Measurements from ENCODE around the gene CRACR2B.

The CRACR2B gene

GRCh38 chr11:870127-870413 lies 42.4 kb downstream of the CRACR2B start:
- DNase-seq, result no peak

DNA sequence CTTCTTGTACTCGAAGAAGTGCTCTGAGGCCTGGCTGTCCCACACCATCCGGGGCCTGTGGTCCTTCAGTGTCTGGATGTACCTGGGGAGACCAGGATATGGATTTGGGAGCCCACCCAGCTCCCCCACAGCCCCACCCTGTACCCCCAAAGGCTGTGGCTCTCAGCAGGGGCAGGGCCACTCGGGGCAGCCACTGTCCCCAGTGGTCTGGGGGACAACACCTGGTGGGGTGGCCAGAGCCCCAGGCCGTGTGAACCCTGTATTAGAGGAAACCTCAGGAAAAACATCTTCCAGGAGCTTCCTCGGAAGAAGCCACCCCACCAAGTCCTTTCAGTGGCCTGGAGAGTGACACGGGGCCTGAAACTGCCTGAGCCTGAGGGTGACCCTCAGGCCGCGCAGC lies 42.7 kb downstream of the CRACR2B start:
- DNase-seq, result no peak

- DNase-seq, result no peak
Observed at GRCh38 chr11:871472-871871, 43.8 kb downstream of the CRACR2B start.

GRCh38 chr11:872799-873198 lies 45.1 kb downstream of the CRACR2B start:
- no peak for DNase-seq

- no peak for DNase-seq
Observed at GRCh38 chr11:873706-874105, 46.0 kb downstream of the CRACR2B start.

DNA sequence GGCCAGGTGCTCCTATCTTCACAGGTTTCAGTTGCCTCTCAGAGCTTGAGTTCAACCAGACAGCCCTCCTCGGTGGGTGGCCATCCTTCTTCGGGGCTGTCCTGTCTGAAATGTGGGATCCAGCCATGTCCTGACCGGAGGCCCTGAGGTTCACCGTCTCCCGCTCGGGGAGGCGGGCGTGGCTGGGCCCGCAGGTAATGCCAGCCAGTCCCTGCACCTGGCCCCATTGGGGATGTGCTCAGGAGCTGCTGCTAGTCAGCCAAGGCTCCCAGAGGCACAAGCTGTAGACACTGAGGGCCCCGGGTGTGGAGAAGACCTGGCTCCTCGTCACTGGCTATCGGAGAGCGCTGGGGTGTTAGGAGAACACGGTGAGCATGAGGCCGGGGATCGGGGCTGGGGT lies 47.5 kb downstream of the CRACR2B start:
- DNase-seq, result no peak

DNA sequence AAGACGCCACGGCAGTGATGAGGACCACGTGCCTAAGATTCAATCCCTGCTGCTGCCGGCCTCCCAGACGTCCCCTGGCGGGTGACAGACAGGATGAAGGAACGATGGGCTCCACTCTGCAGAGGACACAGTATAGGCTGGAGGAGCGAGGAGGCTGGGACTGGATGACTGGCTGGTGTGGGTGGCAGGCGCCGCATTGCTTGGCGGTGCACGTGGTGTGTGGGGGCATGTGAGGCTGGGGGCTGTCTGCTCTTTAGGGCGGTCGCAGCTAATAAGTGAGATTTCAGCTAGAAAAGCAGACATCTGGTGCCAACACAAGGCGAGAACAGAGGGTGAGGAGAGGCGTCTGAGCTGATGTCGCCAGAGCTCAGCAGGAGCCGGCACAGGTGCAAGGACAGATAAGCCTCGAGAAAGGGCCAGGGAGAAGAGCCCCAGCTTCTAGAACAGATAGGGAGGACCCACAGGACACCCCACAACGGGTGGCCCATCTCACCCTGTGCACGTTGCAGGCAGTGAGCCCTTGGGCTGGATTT lies 48.1 kb downstream of the CRACR2B start:
- no peak for DNase-seq

DNA sequence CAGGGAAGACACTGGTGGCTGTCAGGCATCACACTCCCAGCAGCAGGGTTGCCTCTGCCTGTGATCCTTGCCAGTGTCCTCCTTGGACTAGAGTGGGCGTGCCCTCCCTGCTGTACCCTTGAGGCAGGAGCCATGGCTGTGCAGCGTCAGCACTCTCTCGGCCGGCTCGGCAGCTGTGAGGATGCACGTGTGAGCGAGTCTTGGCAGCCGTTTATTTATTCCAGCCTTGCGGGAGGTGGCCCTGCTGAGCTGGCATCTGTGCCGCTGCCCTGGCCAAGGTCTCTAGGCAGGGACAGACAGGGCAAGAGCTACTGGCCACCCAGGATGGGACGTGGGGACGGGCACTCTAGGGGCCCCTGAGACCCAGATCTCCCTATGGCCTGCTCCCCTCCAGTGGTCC lies 48.8 kb downstream of the CRACR2B start:
- no peak for DNase-seq

DNA sequence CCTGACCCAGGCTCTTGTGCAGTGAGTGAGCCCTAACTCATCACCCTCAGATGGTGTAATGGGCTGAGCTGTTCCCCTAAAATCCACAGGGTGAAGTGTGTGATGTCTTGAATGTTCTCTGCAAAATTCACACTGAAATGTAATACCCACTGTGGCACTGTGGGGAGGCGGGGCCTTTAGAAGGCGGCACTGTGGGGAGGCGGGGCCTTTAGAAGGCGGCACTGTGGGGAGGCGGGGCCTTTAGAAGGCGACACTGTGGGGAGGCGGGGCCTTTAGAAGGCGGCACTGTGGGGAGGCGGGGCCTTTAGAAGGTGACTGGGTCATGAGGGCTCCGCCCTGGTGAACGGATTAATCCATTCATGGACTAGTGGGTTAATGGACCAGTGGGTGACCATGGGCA lies 49.8 kb downstream of the CRACR2B start:
- no peak for DNase-seq

- no peak for DNase-seq
Observed at GRCh38 chr11:880447-880846, 52.7 kb downstream of the CRACR2B start.

Measured in CD4-positive, alpha-beta T cell treated with Interleukin-6 for 4 hours (primary cell).